GM12865 (cell line): ENCODE results near the gene ITGAD.

ENCODE experiments used
- DNase-seq: peaks from one replicate; pipeline ENCODE4 v3.0.0; 2010; ENCODE audit warnings: low read depth
- H3K4me3 ChIP-seq: 2 replicates; pipeline ENCODE4 v1.5.1; 2011; ENCODE audit warnings: mild to moderate bottlenecking, low read depth, low read length, control low read depth
- TF ChIP-seq, protein P1 (sequence below): IDR thresholded peaks from 2 replicates; pipeline ENCODE4 v1.5.1; 2011; ENCODE audit warnings: low read length, control low read depth, low read depth, inconsistent platforms; ENCODE audit not compliant: insufficient read depth; ENCODE audit errors: missing control alignments

The ITGAD gene

DNA sequence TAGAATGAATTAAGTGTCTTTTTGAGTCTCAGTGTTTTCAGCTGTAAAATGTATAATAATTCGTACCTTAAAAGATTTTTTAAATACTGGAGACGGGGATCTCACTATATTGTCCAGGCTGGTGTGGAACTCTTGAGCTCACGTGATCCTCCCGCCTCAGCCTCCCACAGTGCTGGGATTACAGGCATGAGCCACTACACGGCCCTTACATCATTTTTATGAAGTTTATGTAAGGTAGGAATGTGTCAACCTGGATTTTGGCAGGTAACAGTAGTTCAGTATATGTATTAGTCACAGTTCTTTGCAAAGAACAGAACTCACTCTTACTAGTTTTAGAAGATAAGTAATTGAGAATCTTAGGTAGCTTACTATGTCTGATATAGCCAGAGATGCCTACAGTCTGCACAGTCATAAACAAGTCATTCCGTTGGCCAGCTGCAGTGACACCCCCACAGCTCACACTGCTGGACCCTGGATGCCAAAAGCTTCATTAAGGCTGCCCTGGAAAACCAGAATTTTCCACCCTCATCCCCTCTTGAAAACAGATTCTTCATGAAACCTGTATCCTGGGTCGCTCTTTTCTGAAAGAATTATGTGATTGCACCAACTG, 35.6 kb downstream of the ITGAD start:
- TF ChIP-seq, protein P1, sequence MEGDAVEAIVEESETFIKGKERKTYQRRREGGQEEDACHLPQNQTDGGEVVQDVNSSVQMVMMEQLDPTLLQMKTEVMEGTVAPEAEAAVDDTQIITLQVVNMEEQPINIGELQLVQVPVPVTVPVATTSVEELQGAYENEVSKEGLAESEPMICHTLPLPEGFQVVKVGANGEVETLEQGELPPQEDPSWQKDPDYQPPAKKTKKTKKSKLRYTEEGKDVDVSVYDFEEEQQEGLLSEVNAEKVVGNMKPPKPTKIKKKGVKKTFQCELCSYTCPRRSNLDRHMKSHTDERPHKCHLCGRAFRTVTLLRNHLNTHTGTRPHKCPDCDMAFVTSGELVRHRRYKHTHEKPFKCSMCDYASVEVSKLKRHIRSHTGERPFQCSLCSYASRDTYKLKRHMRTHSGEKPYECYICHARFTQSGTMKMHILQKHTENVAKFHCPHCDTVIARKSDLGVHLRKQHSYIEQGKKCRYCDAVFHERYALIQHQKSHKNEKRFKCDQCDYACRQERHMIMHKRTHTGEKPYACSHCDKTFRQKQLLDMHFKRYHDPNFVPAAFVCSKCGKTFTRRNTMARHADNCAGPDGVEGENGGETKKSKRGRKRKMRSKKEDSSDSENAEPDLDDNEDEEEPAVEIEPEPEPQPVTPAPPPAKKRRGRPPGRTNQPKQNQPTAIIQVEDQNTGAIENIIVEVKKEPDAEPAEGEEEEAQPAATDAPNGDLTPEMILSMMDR = no peak
- no peak for DNase-seq
- H3K4me3 ChIP-seq = no peak overlapping the region

DNA sequence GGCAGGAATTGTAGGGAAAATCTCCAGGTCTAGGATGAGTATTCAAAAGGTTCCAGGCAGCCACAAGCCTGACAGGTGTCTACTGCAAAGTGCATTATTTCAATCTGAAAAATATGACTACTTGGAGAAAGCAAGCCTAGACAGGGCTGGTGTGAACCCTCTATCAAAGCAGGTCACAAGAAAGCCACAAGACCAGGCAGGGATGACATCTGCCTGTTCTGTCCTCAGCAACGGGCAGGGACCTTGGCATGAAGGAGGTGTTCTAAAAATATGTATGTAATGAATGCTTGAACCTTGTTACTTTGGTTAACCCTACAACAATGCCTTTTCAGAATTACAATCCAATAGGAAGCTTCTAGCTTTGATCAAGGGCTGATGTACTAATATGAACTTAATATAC, 36.2 kb downstream of the ITGAD start:
- TF ChIP-seq, protein P1 = no peak
- DNase-seq = no peak
- H3K4me3 ChIP-seq = no peak overlapping the region

DNA sequence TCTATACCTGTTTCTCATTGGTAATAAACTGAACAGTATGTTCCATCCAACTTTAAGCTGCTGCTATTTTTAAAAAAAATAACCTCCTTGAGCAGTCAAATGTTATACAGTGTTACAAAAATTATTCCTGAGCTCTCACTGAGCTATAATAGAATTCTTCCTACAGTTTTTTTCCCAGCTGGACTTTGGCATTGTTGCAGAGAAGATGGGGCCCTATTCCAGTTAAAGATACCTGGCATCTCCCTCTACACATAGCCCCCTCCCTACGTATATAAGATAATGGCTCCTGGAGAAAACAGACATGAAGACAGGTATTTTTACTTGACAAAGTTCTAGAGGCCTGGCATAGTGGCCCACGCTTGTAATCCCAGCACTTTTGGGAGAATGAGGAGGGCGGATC, 36.7 kb downstream of the ITGAD start:
- H3K4me3 ChIP-seq = no peak overlapping the region
- no peak for DNase-seq
- TF ChIP-seq, protein P1 = no peak

DNA sequence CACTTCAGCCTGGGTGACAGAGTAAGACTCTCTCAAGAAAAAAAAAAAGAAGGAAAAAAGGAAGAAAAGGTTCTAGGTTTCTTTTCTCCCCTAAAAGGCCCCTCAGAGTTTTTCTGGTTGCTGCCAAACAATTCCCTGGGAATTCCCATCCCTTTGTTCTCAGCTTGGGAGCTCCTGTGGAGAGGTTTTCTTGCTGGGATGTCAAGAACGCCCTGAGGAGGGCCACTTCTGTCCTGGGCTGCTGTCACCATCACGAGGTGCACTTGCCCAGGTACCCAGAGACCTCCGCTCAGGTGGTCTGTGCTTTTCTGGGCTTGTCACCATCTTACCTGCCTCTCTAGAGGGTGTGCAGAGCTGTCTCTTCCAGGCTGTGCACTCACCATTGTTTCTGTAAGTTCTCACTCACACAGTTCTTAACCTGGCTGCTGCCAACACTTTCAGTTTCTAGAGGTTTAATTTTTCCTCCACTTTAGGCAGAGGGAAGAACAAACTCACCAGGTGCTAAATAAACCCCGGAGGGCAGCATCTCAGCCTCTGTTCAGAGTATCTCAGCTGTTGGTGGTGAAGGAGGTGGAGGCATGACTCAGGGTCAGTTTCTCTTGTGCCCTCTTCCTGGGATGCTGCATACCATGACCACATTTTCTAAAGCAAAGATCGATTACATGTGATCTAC, 37.4 kb downstream of the ITGAD start:
- DNase-seq = no peak
- TF ChIP-seq, protein P1 = no peak
- H3K4me3 ChIP-seq = no peak overlapping the region

DNA sequence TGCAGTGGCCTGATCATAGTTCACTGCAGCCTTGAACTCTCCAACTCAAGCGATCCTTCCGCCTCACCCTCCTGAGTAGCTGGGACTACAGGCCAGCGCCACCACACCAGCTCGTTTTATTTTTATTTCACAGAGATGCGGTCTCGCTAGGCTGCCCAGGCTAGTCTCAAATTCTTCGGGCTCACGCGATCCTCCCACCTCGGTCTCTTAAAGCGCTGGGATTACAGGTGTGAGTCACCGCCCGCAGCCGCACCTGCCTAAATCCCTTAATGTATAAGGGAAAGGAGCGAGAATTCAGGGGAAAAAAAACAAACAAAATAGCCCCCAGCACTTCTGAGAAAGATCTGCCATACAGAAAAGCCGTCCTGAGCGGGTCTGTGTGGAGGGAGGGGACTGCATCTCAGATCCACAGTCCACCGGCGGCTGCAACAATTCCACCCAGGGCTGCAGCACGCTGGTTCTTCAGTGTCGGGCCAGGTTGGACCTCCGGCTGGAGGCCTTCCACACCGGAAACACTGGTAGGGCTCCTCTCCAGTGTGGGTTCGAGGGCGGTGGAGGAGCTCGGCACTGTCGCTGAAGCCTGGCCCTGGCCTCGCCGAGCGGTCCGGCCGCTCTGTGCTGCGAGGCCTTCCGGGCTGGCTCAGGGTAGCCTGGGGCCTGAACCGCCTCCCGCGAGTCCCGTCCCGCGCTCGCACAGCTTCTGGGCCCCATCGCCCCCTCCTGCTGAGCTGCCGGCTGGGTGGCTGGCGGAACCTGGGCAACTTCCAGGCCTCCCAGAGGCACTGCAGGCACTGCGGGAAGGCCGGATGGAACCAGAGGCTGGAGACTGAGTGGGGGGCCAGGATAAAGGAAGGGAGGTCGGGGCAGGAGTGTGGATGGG, 42.4 kb downstream of the ITGAD start:
- TF ChIP-seq, protein P1 = no peak
- no peak overlapping the region for H3K4me3 ChIP-seq
- DNase-seq = no peak

DNA sequence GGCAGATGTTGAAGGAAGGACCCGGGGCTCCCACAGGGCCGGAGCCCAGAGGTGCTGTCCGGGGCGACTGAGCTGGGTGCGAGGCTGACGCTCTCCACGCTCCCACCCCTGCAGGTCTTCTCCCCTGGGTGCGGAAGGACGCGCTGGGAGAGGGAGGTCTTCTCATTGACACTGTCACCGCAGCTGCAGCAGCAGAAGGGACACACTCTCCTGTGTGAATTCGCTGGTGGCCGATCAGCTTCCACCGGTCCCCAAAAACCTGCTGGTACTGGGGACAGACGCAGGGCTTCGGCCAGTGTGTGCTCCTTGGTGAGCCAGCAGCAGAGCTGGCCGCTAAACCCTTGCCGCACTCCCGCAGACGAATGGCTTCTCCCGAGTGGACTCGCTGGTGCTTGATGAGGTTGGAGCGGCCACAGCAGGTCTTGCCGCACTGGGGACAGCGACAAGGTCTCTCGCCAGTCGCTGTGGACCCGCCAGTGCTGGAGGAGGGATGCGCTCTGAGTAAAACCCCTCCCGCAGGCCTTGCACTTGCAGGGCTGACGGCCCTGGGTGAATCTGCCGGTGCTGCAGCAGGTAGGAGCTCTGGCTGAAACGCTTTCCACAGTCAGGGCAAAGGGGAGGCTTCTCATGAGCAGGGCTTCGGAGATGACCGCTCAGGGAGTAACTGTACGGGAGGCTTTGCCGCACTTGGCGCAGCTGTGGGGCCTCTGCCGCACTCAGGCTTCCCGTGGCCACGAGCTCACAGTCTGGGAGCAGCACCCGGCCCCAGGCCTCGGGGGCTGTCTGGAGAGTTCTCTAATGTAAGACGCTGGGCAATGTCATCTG, 43.3 kb downstream of the ITGAD start:
- no peak for DNase-seq
- no peak overlapping the region for H3K4me3 ChIP-seq
- TF ChIP-seq, protein P1 = no peak
